GM12873 (cell line): ENCODE measurements around the gene LPP.

Experiments
- TF ChIP-seq, protein P1 (sequence below): IDR thresholded peaks from 2 replicates; pipeline ENCODE4 v1.5.1; 2012; ENCODE audit warnings: low read depth, mild to moderate bottlenecking, moderate library complexity, low read length, control low read depth; ENCODE audit not compliant: insufficient read depth; ENCODE audit errors: missing control alignments

The LPP gene

DNA sequence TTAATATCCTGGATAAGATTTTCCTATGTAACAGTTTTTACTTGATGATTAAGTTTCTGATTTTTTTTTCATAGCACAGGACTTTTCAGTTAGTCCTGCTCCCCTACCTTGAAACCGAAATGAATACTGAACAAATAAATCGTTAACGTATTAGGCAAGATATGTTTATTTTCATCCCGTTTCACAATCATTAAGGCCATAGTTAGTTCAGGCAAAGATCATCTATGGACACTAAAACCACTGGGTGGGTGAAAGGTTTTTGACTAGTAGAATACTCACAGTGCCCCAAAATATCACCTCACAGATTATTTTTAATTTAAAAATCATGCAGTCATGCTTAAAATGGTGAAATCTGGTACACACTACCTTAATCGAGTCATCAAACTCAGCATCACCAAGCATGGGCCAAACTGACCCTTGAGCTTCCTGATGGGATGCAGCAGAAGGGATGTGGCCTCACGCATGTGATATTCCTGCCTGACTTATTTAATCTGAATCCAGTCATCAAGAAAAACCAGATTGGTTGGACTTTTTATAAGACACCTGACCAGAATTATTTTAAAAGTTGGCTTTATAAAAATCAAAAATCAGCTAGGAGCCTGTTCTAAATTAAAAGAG lies 365.0 kb downstream of the LPP start:
- TF ChIP-seq, protein P1, sequence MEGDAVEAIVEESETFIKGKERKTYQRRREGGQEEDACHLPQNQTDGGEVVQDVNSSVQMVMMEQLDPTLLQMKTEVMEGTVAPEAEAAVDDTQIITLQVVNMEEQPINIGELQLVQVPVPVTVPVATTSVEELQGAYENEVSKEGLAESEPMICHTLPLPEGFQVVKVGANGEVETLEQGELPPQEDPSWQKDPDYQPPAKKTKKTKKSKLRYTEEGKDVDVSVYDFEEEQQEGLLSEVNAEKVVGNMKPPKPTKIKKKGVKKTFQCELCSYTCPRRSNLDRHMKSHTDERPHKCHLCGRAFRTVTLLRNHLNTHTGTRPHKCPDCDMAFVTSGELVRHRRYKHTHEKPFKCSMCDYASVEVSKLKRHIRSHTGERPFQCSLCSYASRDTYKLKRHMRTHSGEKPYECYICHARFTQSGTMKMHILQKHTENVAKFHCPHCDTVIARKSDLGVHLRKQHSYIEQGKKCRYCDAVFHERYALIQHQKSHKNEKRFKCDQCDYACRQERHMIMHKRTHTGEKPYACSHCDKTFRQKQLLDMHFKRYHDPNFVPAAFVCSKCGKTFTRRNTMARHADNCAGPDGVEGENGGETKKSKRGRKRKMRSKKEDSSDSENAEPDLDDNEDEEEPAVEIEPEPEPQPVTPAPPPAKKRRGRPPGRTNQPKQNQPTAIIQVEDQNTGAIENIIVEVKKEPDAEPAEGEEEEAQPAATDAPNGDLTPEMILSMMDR = no peak

DNA sequence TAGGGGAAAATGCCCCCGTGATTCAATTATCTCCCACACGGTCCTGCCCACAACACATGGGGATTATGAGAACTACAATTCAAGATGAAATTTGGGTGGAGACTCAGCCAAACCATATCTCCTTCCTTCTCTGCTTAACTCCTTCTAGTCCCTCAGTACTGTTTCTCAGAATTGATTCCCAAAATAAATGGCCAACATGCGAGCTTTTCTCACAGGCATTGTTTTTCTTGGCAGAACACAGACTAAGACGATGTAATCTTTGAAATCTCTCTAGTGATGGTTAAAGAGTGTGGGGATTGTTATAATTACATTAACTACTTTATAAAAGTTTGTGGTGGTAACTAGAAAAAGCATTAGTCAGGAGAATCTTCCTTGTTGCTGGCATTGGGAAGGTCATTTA lies 366.5 kb downstream of the LPP start:
- TF ChIP-seq, protein P1 = no peak

DNA sequence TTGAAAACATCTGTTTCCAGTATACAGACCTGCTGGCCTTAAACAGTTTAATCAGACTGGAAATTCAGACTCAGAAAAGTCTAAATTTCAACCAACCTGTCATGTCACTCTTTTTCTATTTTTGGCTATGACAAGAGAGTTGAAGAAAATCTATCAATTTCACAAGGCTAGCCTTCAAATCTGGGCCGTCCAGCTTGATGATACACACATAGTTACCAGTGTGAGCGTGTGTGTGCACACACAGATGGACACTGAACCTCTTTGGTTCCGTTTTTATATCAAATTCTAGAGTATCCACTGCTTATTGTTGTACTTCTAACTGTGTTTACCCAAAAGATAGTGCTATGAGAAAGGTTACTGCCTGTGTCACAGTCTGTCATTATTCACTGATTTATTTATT lies 368.2 kb downstream of the LPP start:
- TF ChIP-seq, protein P1 = no peak

DNA sequence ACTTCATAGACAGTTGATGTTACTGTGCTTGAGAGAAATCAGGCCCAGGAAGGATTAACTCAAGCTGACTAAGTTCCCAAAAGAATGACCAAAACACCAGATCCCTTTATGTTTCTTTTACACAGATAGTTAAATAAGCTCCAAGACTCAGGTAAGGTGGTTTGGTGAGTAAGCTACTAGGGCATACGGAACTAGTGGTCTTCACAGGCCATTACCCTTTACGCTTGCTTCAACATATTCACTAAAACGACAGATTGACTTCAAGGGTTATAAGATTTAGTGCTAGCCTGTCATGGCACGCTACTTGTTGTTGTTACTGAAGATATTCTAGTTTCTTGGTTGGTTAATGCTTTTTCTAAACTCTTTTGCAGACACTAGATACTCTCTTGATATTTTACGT lies 369.3 kb downstream of the LPP start:
- TF ChIP-seq, protein P1 = no peak

DNA sequence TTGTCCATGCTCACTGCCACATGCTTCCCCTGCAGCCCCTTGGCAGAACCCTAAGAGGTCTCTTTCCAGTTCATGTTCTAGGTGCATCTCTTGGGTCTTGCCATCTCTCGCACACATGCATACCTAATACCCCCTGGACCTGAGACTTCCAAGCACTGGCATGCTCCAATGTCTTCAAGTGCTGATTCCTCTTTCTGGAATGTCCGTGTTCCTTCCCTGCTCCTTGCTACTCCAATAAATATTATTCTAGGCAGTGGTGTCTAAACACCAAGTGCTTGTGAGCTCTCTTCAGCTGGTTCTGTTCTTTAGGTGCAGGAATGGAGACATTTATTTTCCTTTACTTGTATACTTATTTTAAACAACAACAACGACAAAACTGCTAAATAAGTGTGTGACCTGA lies 370.1 kb downstream of the LPP start:
- TF ChIP-seq, protein P1 = no peak

DNA sequence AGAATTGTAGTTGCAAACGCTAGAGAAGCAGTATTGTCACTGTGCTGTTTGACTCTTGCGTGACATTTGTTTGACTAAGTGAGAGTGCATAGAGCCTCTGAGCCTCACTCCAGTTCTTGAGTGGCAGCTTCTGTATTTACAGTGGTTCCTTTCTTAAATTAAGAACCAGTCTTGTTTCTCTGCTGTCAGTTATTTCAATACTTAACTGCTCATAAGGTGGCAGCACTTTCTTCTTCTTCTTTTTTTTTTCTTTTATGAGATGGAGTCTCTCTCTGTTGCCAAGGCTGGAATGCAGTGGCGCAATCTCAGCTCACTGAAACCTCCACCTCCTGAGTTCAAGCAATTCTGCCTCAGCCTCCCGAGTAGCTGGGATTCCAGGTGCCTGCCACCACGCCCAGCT lies 372.1 kb downstream of the LPP start:
- TF ChIP-seq, protein P1 = no peak

DNA sequence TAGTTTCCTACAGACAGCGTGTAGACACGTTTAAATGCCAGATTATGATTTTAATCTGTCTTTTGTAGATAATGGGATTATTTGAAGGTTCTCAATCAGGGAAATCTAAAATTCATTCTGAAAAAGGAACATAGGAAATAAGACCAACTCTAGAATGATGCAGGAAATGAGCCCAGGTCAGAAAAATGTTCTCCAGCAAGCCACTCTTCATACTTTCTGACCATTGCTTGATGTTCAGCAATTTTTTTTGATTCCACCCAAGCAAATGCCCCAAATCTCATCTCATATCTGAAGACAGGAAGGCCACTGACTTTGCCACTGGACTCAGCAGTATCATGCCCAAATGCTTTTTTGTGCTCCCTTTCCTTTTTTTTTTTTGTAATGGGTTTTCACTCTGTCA lies 373.4 kb downstream of the LPP start:
- TF ChIP-seq, protein P1 = no peak
